ENCODE measurements around the gene RNF225. TPM values are rescaled to one million over a fixed set of nuclear protein-coding genes. Genes with fewer than 3 reads are reported as not detected.
"Not testable (repeated sequence)": the region's sequence is repeated elsewhere in the genome, so short reads cannot be mapped to it uniquely, and the experiment has no call there.

RNF225 gene
- total RNA-seq, 2 experiments from 2014 or later, result 0.25 to 0.56 TPM

GRCh38 chr19:58439576-58440554 is 44.4 kb downstream of the RNF225 start, which contains the start of gene ZNF132:
Gene ZNF132, minus strand, starts transcription at chr19:58440153. Its CDS starts 332 bp downstream, at chr19:58439821.
- Mint-ChIP-seq H3K27ac (peak within 1 kb of the TSS; percentile 95), H3K4me3 (peak within 1 kb of the TSS; percentile 82), H3K27me3 (no peaks in the 10 kb centered on the region), H3K36me3 (ENCODE audit: low read depth) (peaks cover 50% of the 10 kb centered on the region), H3K9me3 (ENCODE audit: low read depth) (peaks cover 38% of the 10 kb centered on the region), H3K4me1 (peaks cover 29% of the 10 kb centered on the region)
- POLR2A ChIA-PET, result interaction anchor here (0.6 to 1.6 kb wide), 2 partner anchors 12 to 36 kb away, joined by 3 to 5 read pairs; partner anchors contain the start of gene ZNF324B
- CTCF ChIA-PET, result interaction anchor here (0.6 to 0.9 kb wide), 3 partner anchors 8 to 256 kb away, joined by 3 to 4 read pairs (median 3); no protein-coding TSS in a partner anchor
- DNase-seq (peak; percentile 96), ATAC-seq (peak; percentile 98)
- intact Hi-C loops (cut with DNase I, micrococcal nuclease), result loop anchor here (1.0 to 5.0 kb wide), 22 partner anchors 11 to 1159 kb away; partner anchors contain the start of genes ZNF324B (in 2 of the 2), ZNF584 (in 2 of the 2), ZNF837 (in 2 of the 2) and ERVK3-1 (in 1 of the 2)

GRCh38 chr19:58440556-58440955 is 45.1 kb downstream of the RNF225 start:
- H3K27ac Mint-ChIP-seq, result peak overlapping the region; percentile 95
- ChIA-PET POLR2A (interaction anchor here (0.6 to 1.6 kb wide), 2 partner anchors 11 to 35 kb away, joined by 3 to 5 read pairs; partner anchors contain the start of gene ZNF324B), CTCF (interaction anchor here (0.6 to 0.9 kb wide), 2 partner anchors 9 to 257 kb away, joined by 3 to 4 read pairs; no protein-coding TSS in a partner anchor)
- peak overlapping the region; percentile 82 for H3K4me3 Mint-ChIP-seq
- no peaks in the 10 kb centered on the region for H3K27me3 Mint-ChIP-seq
- H3K36me3 Mint-ChIP-seq (ENCODE audit: low read depth), result peaks cover 43% of the 10 kb centered on the region
- H3K9me3 Mint-ChIP-seq (ENCODE audit: low read depth), result peaks cover 35% of the 10 kb centered on the region
- DNase-seq, result no peak
- ATAC-seq, result no peak
- intact Hi-C loops (cut with DNase I, micrococcal nuclease), result loop anchor here (1.0 to 5.0 kb wide), 22 partner anchors 11 to 1160 kb away; partner anchors contain the start of genes ZNF324B (in 2 of the 2), ZNF584 (in 2 of the 2), ZNF837 (in 2 of the 2) and ERVK3-1 (in 1 of the 2)
- peaks cover 29% of the 10 kb centered on the region for H3K4me1 Mint-ChIP-seq

GRCh38 chr19:58442986-58443385 is 47.5 kb downstream of the RNF225 start:
- CTCF ChIA-PET, H3K27ac Mint-ChIP-seq, ATAC-seq, H3K4me3 Mint-ChIP-seq, POLR2A ChIA-PET, DNase-seq, H3K27me3 Mint-ChIP-seq: not testable (repeated sequence)
- peaks cover 20% of the 10 kb centered on the region for H3K9me3 Mint-ChIP-seq (ENCODE audit: low read depth)
- H3K4me1 Mint-ChIP-seq, result peaks cover 22% of the 10 kb centered on the region
- peaks cover 22% of the 10 kb centered on the region for H3K36me3 Mint-ChIP-seq (ENCODE audit: low read depth)
- intact Hi-C loops (cut with DNase I, micrococcal nuclease), result loop anchor here (5.0 kb wide), 2 partner anchors 216 to 346 kb away; partner anchors contain the start of genes ZNF544 (in 1 of the 2) and ZSCAN18 (in 1 of the 2)

Small RNAs within 50 kb of the gene (microRNA-seq; reads per million reads assigned to microRNA genes)
- gene MIR4754 (ENCODE audit: borderline replicate concordance), result 1.1 reads per million

Other genes starting within 250 kb of the RNF225 start
- gene ZNF329, start 244.9 kb upstream of the RNF225 start, total RNA-seq, result 1 to 10 TPM; 4.9 to 5.0 TPM
- gene ZNF274, start 212.6 kb upstream of the RNF225 start, total RNA-seq, result 10 to 100 TPM; 20.2 to 20.5 TPM
- 10 to 100 TPM; 32.2 to 38.5 TPM for gene ZNF544, start 166.7 kb upstream of the RNF225 start, total RNA-seq
- 1 to 10 TPM; 4.4 to 4.5 TPM for gene ZNF8, start 116.7 kb upstream of the RNF225 start, total RNA-seq
- gene ERVK3-1, start 90.3 kb upstream of the RNF225 start, total RNA-seq, result 10 to 100 TPM; 38.6 to 53.6 TPM
- gene ZSCAN22, start 68.7 kb upstream of the RNF225 start, total RNA-seq, result 1 to 10 TPM; 3.1 to 3.8 TPM
- gene A1BG, start 42.2 kb upstream of the RNF225 start, total RNA-seq, result 1 to 10 TPM; 2.9 to 4.7 TPM
- 1 to 10 TPM; 1.1 to 1.5 TPM for gene ZNF497, start 32.9 kb upstream of the RNF225 start, total RNA-seq
- gene ZNF837, start 14.6 kb upstream of the RNF225 start, total RNA-seq, result 1 to 10 TPM; 2.0 to 2.5 TPM
- gene RPS5, start 8.4 kb upstream of the RNF225 start, total RNA-seq, result 1,000 to 10,000 TPM; 1,234 to 1,535 TPM
- 10 to 100 TPM in 1 of 2 experiments, 1 to 10 TPM in 1; 9.9 to 11.2 TPM for gene ZNF584, start 13.0 kb downstream of the RNF225 start, total RNA-seq
- 1 to 10 TPM; 3.3 to 4.4 TPM for gene ZNF132, start 44.5 kb downstream of the RNF225 start, total RNA-seq
- 1 to 10 TPM; 5.8 to 7.5 TPM for gene ZNF324B, start 56.0 kb downstream of the RNF225 start, total RNA-seq
- 1 to 10 TPM; 4.7 to 7.5 TPM for gene ZNF324, start 71.4 kb downstream of the RNF225 start, total RNA-seq
- 1 to 10 TPM; 4.2 to 4.7 TPM for gene ZNF446, start 80.7 kb downstream of the RNF225 start, total RNA-seq
- 10 to 100 TPM in 1 of 2 experiments, 1 to 10 TPM in 1; 8.9 to 19.5 TPM for gene SLC27A5, start 116.3 kb downstream of the RNF225 start, total RNA-seq
- gene ZBTB45, start 124.2 kb downstream of the RNF225 start, total RNA-seq, result 10 to 100 TPM; 10.1 to 11.1 TPM
- gene TRIM28, start 148.4 kb downstream of the RNF225 start, total RNA-seq, result 100 to 1,000 TPM; 481 to 758 TPM
- gene CHMP2A, start 159.4 kb downstream of the RNF225 start, total RNA-seq, result 100 to 1,000 TPM; 101 to 107 TPM
- 100 to 1,000 TPM; 115 to 138 TPM for gene UBE2M, start 163.0 kb downstream of the RNF225 start, total RNA-seq
- gene MZF1, start 177.7 kb downstream of the RNF225 start, total RNA-seq, result 10 to 100 TPM; 14.3 to 15.0 TPM

All from activated CD4-positive, alpha-beta T cell treated with anti-CD3 and anti-CD28 coated beads for 36 hours (primary cell).